ENCODE measurements around the gene HOXA7. TPM values are rescaled to one million over a fixed set of nuclear protein-coding genes. Genes with fewer than 3 reads are reported as not detected.
A peak's percentile ranks its signal among the peaks of the same experiment; 100 is the strongest.

The HOXA7 gene
- total RNA-seq, 1 donor from 2014 or later = not detected

- peaks cover 74% of the 10 kb centered on the region for H3K27me3 Mint-ChIP-seq
- H3K4me3 Mint-ChIP-seq = peak overlapping the region; percentile 80
- no peaks in the 10 kb centered on the region for H3K9me3 Mint-ChIP-seq
- ChIA-PET POLR2A (interaction anchor here (0.7 to 1.7 kb wide), 2 partner anchors 9 to 1061 kb away, joined by 3 to 6 read pairs; no protein-coding TSS in a partner anchor), CTCF (interaction anchor here (1.0 to 4.5 kb wide), 9 partner anchors 8 to 464 kb away, joined by 3 to 32 read pairs (median 6); partner anchors contain the start of gene HOXA1)
- ATAC-seq (ENCODE audit: low read depth) (no peak), DNase-seq (no peak)
- H3K36me3 Mint-ChIP-seq (ENCODE audit: low read depth) = no peaks in the 10 kb centered on the region
- intact Hi-C loops (cut with micrococcal nuclease) = loop anchor here (1.0 to 2.0 kb wide), 5 partner anchors 21 to 287 kb away; partner anchors contain the start of genes HOXA4 and SKAP2
- no peak for TF ChIP-seq CTCF (IDR thresholded peaks at IDR 0.05)
- H3K4me1 Mint-ChIP-seq = peaks cover 49% of the 10 kb centered on the region
- peak overlapping the region; percentile 12 for H3K27ac Mint-ChIP-seq
These were observed 5.0 kb downstream of the HOXA7 start for GRCh38 chr7:27151341-27151930.

GRCh38 chr7:27150568-27151340, 5.7 kb downstream of the HOXA7 start:
- DNase-seq (peak; percentile 69), ATAC-seq (ENCODE audit: low read depth) (peak; percentile 91)
- TF ChIP-seq CTCF (IDR thresholded peaks at IDR 0.05) = peak; percentile 71
- H3K9me3 Mint-ChIP-seq = no peaks in the 10 kb centered on the region
- no peaks in the 10 kb centered on the region for H3K36me3 Mint-ChIP-seq (ENCODE audit: low read depth)
- peak overlapping the region; percentile 80 for H3K4me3 Mint-ChIP-seq
- intact Hi-C loops (cut with micrococcal nuclease) = loop anchor here (1.0 to 2.0 kb wide), 6 partner anchors 11 to 286 kb away; partner anchors contain the start of genes HOXA4 and SKAP2
- H3K4me1 Mint-ChIP-seq = peaks cover 48% of the 10 kb centered on the region
- POLR2A ChIA-PET = interaction anchor here (0.7 to 1.7 kb wide), 2 partner anchors 10 to 1060 kb away, joined by 3 to 6 read pairs; no protein-coding TSS in a partner anchor
- peaks cover 76% of the 10 kb centered on the region for H3K27me3 Mint-ChIP-seq
- H3K27ac Mint-ChIP-seq = peak overlapping the region; percentile 12
- CTCF ChIA-PET = interaction anchor here (0.8 to 4.5 kb wide), 16 partner anchors 9 to 781 kb away, joined by 3 to 32 read pairs (median 5); partner anchors contain the start of gene HOXA1

GRCh38 chr7:27149842-27150567, 6.5 kb downstream of the HOXA7 start:
- Mint-ChIP-seq H3K4me3 (peak overlapping the region; percentile 80), H3K27me3 (peaks cover 73% of the 10 kb centered on the region), H3K36me3 (ENCODE audit: low read depth) (no peaks in the 10 kb centered on the region), H3K4me1 (peaks cover 43% of the 10 kb centered on the region), H3K9me3 (no peaks in the 10 kb centered on the region), H3K27ac (no peak overlapping the region)
- CTCF ChIA-PET = interaction anchor here (0.8 to 4.5 kb wide), 16 partner anchors 9 to 780 kb away, joined by 3 to 32 read pairs (median 5); partner anchors contain the start of gene HOXA1
- intact Hi-C loops (cut with micrococcal nuclease) = loop anchor here (1.0 to 2.0 kb wide), 4 partner anchors 11 to 53 kb away; partner anchors contain the start of gene HOXA4
- no peak for TF ChIP-seq CTCF (IDR thresholded peaks at IDR 0.05)
- POLR2A ChIA-PET = interaction anchor here (1.7 kb wide), 1 partner anchor 11 kb away, joined by 6 read pairs; no protein-coding TSS in a partner anchor
- DNase-seq = no peak
- ATAC-seq (ENCODE audit: low read depth) = no peak

DNA sequence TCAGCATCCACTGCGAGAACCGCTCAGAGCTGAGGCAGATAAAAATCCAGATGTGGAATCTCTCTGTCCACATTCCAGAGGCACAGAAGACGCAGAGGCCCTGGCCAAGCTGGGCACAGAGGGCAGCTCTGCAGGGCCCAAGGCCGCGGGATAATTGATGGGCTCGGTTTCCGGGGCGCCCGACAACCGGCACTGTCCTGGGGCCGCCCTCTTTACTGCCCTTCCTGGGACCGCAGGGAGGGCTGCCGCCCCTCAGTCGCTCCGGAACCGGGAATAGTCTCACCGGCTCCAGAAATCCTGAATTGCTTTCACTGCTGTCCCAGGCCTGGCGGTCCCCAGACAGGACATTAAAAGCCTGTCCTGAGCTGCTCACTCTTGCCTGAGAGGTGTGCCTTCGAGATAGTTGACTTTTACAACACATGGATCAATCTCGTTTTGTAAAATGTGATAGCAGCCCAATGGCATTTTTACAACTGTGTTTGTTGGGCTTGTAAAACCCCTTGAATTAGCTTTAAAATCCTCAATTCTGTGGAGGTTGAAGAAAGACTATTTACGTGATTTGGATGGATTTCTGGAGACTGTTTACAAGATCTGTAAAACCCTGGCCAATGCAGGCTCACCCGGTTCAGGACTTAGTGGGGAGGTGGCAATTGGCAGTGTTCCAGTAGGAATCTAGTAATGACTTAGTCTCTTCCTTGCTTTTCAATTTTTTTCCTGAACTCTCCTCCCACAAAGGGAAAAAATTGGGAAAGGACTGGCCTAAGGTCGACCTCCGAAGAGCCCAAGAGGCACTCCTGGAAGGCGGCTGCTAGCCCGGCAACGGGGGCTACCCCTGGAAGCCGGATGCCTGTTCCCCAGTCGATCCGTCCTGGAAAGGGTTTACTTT, 7.5 kb downstream of the HOXA7 start:
- no peaks in the 10 kb centered on the region for H3K9me3 Mint-ChIP-seq
- no peak for TF ChIP-seq CTCF (IDR thresholded peaks at IDR 0.05)
- DNase-seq (no peak), ATAC-seq (ENCODE audit: low read depth) (no peak)
- H3K27ac Mint-ChIP-seq = no peak overlapping the region
- H3K4me1 Mint-ChIP-seq = peaks cover 35% of the 10 kb centered on the region
- ChIA-PET CTCF (interaction anchor here (1.0 to 4.5 kb wide), 7 partner anchors 10 to 779 kb away, joined by 4 to 32 read pairs (median 6); no protein-coding TSS in a partner anchor), POLR2A (no interaction called here)
- no peaks in the 10 kb centered on the region for H3K36me3 Mint-ChIP-seq (ENCODE audit: low read depth)
- no peak overlapping the region for H3K4me3 Mint-ChIP-seq
- H3K27me3 Mint-ChIP-seq = peaks cover 65% of the 10 kb centered on the region
- intact Hi-C loops (cut with micrococcal nuclease) = no loop called here
